ENCODE measurements around the gene RPL5. TPM values are rescaled to one million over a fixed set of nuclear protein-coding genes. Genes with fewer than 3 reads are reported as not detected.

The RPL5 gene
- total and polyA plus RNA-seq, 2 of the 8 experiments (the other 6 are each of a cell fraction or from before 2014, with no cell fraction given): 1,506 to 2,034 TPM

DNA sequence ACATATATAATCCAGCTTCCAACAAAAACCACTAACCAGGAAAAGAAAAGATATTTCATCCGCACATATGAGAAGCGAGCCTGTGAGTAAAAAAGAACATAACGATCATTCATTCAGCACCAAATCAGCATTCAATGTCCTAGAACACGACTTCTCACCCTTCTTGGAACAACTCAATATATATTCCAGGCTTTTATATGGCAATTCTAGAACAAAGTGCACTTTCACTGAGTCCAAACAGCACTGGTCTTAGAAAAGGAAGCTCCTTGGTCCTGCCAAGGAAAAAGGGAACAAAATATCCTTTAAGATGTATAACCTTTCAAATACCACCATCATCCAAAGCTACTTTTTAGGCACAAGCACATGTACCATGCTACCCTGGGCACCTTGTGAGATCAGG is 44.5 kb downstream of the RPL5 start (continued):
- no peak for TF ChIP-seq PHF8 (conservative IDR thresholded peaks at IDR 0.05; ENCODE audit: low read depth, low read length)
